ENCODE measurements around the gene SWI5. TPM values are rescaled to one million over a fixed set of nuclear protein-coding genes. Genes with fewer than 3 reads are reported as not detected.

Gene SWI5
- total RNA-seq, 1 experiment from 2014 or later, result 18.0 TPM

DNA sequence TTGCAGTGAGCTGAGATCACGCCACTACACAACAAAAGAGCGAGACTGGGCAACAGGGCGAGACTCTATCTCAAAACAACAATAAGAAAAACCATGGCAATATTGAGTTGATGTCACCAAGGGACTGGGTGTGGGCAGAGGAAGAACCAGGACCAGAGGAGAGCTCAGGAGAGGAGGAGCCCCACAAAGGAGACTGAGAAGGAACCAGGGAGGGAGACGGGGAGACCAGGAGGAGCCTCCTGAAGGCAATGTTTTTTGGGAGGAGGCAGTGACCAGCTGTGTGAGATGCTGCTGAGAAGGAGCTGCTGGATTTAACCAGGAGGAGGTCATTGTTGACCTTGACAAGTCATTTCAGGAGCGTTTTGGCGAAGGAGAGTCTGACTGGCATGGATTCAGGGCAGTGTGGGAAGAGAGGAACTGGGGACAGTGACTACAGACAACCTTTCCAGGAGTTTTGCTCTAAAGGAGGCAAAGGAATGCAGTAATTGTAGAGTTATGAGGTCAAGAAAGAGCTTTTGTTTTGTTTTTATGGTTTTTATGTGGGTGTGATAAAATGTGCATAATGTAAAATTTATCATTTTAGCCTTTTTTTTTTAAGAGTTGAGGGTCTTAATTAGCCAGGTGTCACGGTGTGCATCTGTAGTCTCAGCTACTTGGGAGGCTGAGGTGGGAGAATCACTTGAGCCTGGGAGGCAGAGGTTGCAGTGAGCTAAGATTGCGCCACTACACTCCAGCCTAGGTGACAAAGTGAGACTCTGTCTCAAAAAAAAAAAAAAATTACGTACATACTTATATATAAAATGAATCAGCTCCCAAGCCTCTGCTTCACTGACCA lies 28.3 kb downstream of the SWI5 start:
- POLR2A ChIA-PET, result interaction anchor here (0.5 kb wide), 1 partner anchor 117 kb away, joined by 4 read pairs; the partner anchor contains the start of gene CERCAM
- CTCF ChIA-PET, result interaction anchor here (0.8 to 1.8 kb wide), 3 partner anchors 9 to 50 kb away, joined by 3 to 8 read pairs (median 4); no protein-coding TSS in a partner anchor
- no peaks in the 10 kb centered on the region for H3K36me3 ChIP-seq (ENCODE audit: control insufficient read depth, insufficient read depth, low read length)
- no peaks in the 10 kb centered on the region for H3K9me3 ChIP-seq
- Mint-ChIP-seq H3K27ac (ENCODE audit: unreplicated experiment) (no peak overlapping the region), H3K27me3 (ENCODE audit: insufficient read depth, unreplicated experiment) (no peaks in the 10 kb centered on the region), H3K9me3 (ENCODE audit: unreplicated experiment) (no peaks in the 10 kb centered on the region), H3K36me3 (ENCODE audit: insufficient read depth, unreplicated experiment) (peaks cover 11% of the 10 kb centered on the region), H3K4me3 (ENCODE audit: unreplicated experiment) (no peak overlapping the region), H3K4me1 (ENCODE audit: low read depth, unreplicated experiment) (no peaks in the 10 kb centered on the region)
- intact Hi-C loops (cut with micrococcal nuclease; ENCODE audit: unreplicated experiment), result no loop called here
- no TSS peak for BruUV-seq (replicated peaks)
- no peaks in the 10 kb centered on the region for H3K27me3 ChIP-seq (replicated peaks; ENCODE audit: control insufficient read depth, insufficient read depth, low read length)
- no peak overlapping the region for H3K4me3 ChIP-seq (ENCODE audit: low read depth, low read length)
- DNase-seq, result no peak
- TF ChIP-seq, protein P1, sequence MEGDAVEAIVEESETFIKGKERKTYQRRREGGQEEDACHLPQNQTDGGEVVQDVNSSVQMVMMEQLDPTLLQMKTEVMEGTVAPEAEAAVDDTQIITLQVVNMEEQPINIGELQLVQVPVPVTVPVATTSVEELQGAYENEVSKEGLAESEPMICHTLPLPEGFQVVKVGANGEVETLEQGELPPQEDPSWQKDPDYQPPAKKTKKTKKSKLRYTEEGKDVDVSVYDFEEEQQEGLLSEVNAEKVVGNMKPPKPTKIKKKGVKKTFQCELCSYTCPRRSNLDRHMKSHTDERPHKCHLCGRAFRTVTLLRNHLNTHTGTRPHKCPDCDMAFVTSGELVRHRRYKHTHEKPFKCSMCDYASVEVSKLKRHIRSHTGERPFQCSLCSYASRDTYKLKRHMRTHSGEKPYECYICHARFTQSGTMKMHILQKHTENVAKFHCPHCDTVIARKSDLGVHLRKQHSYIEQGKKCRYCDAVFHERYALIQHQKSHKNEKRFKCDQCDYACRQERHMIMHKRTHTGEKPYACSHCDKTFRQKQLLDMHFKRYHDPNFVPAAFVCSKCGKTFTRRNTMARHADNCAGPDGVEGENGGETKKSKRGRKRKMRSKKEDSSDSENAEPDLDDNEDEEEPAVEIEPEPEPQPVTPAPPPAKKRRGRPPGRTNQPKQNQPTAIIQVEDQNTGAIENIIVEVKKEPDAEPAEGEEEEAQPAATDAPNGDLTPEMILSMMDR (IDR thresholded peaks at IDR 0.05; ENCODE audit: insufficient read depth in 1 of 2, low read depth in 1 of 2, low read length in 1 of 2, severe bottlenecking in 1 of 2, unreplicated experiment in 1 of 2), result no peak
- H3K4me1 ChIP-seq, result peaks cover under 1% of the 10 kb centered on the region; the same call in 1 of the 2 replicates

DNA sequence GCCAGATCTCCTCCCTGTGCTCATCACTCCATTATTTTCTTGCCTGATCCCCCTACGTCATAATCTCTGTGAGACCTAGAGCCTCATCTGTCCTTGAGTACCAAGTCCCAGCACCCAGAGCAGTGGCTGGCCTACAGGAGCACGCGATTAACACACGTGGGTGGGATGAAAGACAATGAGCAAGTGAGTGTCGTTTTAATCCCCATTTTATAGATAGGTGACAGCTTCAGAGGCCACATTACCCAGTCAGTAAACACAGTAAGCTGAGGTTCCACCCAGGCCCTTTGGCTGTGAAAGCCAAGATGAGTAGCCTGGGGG lies 28.9 kb downstream of the SWI5 start:
- H3K36me3 Mint-ChIP-seq (ENCODE audit: insufficient read depth, unreplicated experiment), result peaks cover 17% of the 10 kb centered on the region
- no peak overlapping the region for H3K4me3 Mint-ChIP-seq (ENCODE audit: unreplicated experiment)
- Histone ChIP-seq H3K27me3 (replicated peaks; ENCODE audit: control insufficient read depth, insufficient read depth, low read length) (no peaks in the 10 kb centered on the region), H3K36me3 (ENCODE audit: control insufficient read depth, insufficient read depth, low read length) (no peaks in the 10 kb centered on the region), H3K4me3 (ENCODE audit: low read depth, low read length) (no peak overlapping the region), H3K9me3 (no peaks in the 10 kb centered on the region), H3K4me1 (no peaks in the 10 kb centered on the region)
- TF ChIP-seq, protein P1 (IDR thresholded peaks at IDR 0.05; ENCODE audit: insufficient read depth in 1 of 2, low read depth in 1 of 2, low read length in 1 of 2, severe bottlenecking in 1 of 2, unreplicated experiment in 1 of 2), result no peak
- H3K27ac Mint-ChIP-seq (ENCODE audit: unreplicated experiment), result no peak overlapping the region
- H3K4me1 Mint-ChIP-seq (ENCODE audit: low read depth, unreplicated experiment), result no peaks in the 10 kb centered on the region
- no peak for DNase-seq
- H3K27me3 Mint-ChIP-seq (ENCODE audit: insufficient read depth, unreplicated experiment), result no peaks in the 10 kb centered on the region
- BruUV-seq (replicated peaks), result no TSS peak
- no peaks in the 10 kb centered on the region for H3K9me3 Mint-ChIP-seq (ENCODE audit: unreplicated experiment)
- intact Hi-C loops (cut with micrococcal nuclease; ENCODE audit: unreplicated experiment), result no loop called here
- CTCF ChIA-PET, result interaction anchor here (0.8 to 1.8 kb wide), 3 partner anchors 10 to 50 kb away, joined by 3 to 8 read pairs (median 4); no protein-coding TSS in a partner anchor
- POLR2A ChIA-PET, result interaction anchor here (0.5 kb wide), 1 partner anchor 116 kb away, joined by 4 read pairs; the partner anchor contains the start of gene CERCAM

DNA sequence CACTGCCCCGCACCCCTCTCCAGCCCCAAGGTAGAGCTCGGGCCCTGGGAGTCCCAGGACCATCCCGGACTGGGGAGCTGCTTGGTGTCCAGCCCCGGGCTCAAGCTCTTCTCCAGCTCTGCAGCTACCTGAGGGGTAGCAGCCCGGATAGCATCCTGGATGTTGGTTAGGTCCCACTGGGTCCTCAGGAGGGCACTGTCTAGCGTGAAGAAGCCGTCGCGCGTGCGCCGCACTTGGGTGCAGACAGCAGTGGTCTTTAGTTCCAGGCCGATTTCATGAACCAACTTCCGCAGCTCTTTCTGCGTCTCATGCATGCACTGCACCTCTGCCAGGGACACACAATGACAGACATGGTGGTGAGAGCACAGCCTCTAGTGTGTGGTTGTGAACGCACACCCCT lies 33.5 kb downstream of the SWI5 start:
- Histone ChIP-seq H3K4me1 (no peaks in the 10 kb centered on the region), H3K4me3 (ENCODE audit: low read depth, low read length) (no peak overlapping the region), H3K36me3 (ENCODE audit: control insufficient read depth, insufficient read depth, low read length) (peaks cover 1% of the 10 kb centered on the region; the same call in 1 of the 2 replicates), H3K9me3 (no peaks in the 10 kb centered on the region), H3K27me3 (replicated peaks; ENCODE audit: control insufficient read depth, insufficient read depth, low read length) (no peaks in the 10 kb centered on the region)
- H3K36me3 Mint-ChIP-seq (ENCODE audit: insufficient read depth, unreplicated experiment), result peaks cover 49% of the 10 kb centered on the region
- CTCF ChIA-PET, result interaction anchor here (0.5 to 0.7 kb wide), 2 partner anchors 62 to 1050 kb away, joined by 3 to 5 read pairs; partner anchors contain the start of gene URM1
- intact Hi-C loops (cut with micrococcal nuclease; ENCODE audit: unreplicated experiment), result no loop called here
- BruUV-seq (replicated peaks), result no TSS peak
- H3K27ac Mint-ChIP-seq (ENCODE audit: unreplicated experiment), result no peak overlapping the region
- no peak overlapping the region for H3K4me3 Mint-ChIP-seq (ENCODE audit: unreplicated experiment)
- no peak for DNase-seq
- POLR2A ChIA-PET, result no interaction called here
- no peaks in the 10 kb centered on the region for H3K9me3 Mint-ChIP-seq (ENCODE audit: unreplicated experiment)
- no peaks in the 10 kb centered on the region for H3K27me3 Mint-ChIP-seq (ENCODE audit: insufficient read depth, unreplicated experiment)
- no peaks in the 10 kb centered on the region for H3K4me1 Mint-ChIP-seq (ENCODE audit: low read depth, unreplicated experiment)
- TF ChIP-seq, protein P1 (IDR thresholded peaks at IDR 0.05; ENCODE audit: insufficient read depth in 1 of 2, low read depth in 1 of 2, low read length in 1 of 2, severe bottlenecking in 1 of 2, unreplicated experiment in 1 of 2), result no peak
